ENCODE data around the gene ADGRV1. TPM values are rescaled to one million over a fixed set of nuclear protein-coding genes. Genes with fewer than 3 reads are reported as not detected.

ADGRV1 gene
- total and polyA plus RNA-seq, 12 donors, result 0.03 to 1.4 (median 0.44) TPM; not detected in 6

DNA sequence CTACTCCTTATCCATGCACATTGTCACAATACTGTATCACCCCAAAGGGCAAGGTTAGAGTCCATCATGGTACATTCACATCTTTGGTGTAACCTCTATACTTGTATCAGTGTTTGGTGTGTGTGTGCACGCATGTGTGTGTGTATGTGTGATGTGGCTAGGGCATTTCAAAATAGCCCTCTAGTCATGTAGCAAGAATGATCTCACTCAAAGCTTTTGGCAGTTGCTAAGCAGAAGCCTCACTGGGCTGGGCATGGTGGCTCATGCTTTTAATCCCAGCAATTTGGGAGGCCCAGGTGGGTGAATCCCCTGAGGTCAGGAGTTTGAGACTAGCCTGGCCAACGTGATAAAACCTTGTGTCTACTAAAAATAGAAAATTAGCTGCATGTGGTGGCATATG lies 245.3 kb downstream of the ADGRV1 start:
- TF ChIP-seq, protein P1, sequence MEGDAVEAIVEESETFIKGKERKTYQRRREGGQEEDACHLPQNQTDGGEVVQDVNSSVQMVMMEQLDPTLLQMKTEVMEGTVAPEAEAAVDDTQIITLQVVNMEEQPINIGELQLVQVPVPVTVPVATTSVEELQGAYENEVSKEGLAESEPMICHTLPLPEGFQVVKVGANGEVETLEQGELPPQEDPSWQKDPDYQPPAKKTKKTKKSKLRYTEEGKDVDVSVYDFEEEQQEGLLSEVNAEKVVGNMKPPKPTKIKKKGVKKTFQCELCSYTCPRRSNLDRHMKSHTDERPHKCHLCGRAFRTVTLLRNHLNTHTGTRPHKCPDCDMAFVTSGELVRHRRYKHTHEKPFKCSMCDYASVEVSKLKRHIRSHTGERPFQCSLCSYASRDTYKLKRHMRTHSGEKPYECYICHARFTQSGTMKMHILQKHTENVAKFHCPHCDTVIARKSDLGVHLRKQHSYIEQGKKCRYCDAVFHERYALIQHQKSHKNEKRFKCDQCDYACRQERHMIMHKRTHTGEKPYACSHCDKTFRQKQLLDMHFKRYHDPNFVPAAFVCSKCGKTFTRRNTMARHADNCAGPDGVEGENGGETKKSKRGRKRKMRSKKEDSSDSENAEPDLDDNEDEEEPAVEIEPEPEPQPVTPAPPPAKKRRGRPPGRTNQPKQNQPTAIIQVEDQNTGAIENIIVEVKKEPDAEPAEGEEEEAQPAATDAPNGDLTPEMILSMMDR (IDR thresholded peaks at IDR 0.05), result no peak
- WGBS, 2 donors, result 46 to 52% methylated on average over 2 of the region's 2 CpGs
- Histone ChIP-seq H3K36me3 (no peaks in the 10 kb centered on the region), H3K27me3 (no peaks in the 10 kb centered on the region), H3K4me3 (no peak overlapping the region), H3K27ac (no peak overlapping the region), H3K9me3 (peaks cover 0 to 18% (median 0%) of the 10 kb centered on the region in 11 donors), H3K4me1 (peaks cover 0 to 16% (median 0%) of the 10 kb centered on the region in 9 donors)
- intact Hi-C loops (cut with DNase I), result no loop called here
- ATAC-seq (peak in 4 of 8 donors; percentile 25 to 42 (median 32)), DNase-seq (no peak)

DNA sequence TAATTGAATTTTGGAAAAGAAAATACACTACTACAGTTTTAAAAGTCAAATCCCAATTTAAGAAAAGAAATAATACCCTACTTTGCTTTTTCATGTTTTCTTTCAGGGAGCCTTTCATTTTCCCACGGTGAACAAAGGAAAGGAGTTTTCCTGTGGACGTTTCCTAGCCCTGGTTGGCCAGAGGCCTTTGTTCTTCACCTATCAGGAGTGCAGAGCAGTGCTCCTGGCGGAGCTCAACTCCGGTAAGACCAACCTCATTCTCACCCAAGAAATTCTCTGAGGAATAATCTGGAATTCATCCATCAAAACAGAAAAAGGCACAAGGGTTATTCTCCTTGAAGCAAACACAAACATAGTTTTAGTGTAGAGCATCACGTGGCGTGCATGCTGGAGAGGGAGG lies 248.9 kb downstream of the ADGRV1 start:
- 43 to 50% methylated on average over 6 of the region's 6 CpGs for WGBS, 2 donors
- H3K27me3 ChIP-seq, result no peaks in the 10 kb centered on the region
- H3K36me3 ChIP-seq, result no peaks in the 10 kb centered on the region
- no peaks in the 10 kb centered on the region for H3K9me3 ChIP-seq
- DNase-seq (peak in 1 of 2 donors; percentile 32), ATAC-seq (peak in 4 of 8 donors; percentile 71 to 88 (median 80))
- peaks cover 0 to 25% (median 0%) of the 10 kb centered on the region in 9 donors for H3K4me1 ChIP-seq
- H3K27ac ChIP-seq, result peak overlapping the region in 4 of 10 donors; percentile 50 to 72 (median 62)
- intact Hi-C loops (cut with DNase I), result no loop called here
- TF ChIP-seq, protein P1 (IDR thresholded peaks at IDR 0.05), result no peak
- no peak overlapping the region for H3K4me3 ChIP-seq

DNA sequence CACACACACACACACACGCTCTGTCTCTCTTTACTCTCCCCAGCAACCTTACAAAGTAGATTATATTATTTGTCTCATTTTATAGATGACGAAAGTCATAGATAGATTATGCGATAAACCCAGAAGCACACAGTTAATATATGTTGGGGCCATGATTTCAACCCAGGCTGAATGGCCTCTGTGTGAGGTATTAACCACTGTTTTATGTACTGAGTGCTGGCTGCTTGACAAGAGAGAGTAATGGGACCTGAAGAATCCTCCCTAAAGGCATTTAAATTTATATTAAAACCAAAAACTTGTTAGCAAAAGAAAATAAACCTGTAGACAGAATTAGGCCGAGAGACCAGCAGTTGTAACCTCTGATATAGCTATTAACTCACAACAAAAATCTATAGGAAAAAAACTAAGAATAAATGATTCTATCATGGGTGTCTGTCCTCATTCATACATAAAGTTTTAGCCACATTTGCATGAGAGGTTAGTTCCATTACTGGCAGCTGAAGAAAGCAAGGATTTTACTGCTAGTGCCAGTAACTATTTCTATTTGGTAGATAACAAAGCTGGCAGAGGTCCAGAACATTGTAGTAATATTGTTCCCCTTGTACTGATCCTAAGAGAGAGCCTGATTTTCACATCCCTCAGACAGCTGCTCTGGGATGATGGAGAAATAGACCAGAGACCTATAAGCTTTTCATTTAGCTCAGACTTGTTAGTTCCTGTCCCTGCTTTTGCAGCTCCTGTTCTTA lies 250.9 kb downstream of the ADGRV1 start:
- Histone ChIP-seq H3K27ac (no peak overlapping the region), H3K4me3 (no peak overlapping the region), H3K9me3 (no peaks in the 10 kb centered on the region), H3K36me3 (no peaks in the 10 kb centered on the region), H3K4me1 (peaks cover 0 to 25% (median 0%) of the 10 kb centered on the region in 9 donors), H3K27me3 (no peaks in the 10 kb centered on the region)
- ATAC-seq (peak in 6 of 8 donors; percentile 42 to 62 (median 54)), DNase-seq (peak in 1 of 2 donors; percentile 45)
- WGBS, 2 donors, result 84 to 87% methylated on average over 4 of the region's 4 CpGs
- intact Hi-C loops (cut with DNase I), result no loop called here
- TF ChIP-seq, protein P1 (IDR thresholded peaks at IDR 0.05), result no peak

DNA sequence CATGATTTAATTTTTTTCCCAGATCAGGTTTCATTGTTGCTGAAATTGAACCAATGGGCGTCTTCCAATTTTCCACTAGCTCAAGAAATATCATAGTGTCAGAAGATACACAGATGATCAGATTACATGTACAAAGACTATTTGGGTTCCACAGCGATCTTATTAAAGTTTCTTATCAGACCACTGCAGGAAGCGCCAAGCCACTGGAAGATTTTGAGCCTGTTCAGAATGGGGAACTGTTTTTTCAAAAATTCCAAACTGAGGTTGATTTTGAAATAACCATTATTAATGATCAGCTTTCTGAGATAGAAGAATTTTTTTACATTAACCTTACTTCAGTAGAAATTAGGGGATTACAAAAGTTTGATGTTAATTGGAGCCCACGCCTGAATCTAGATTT lies 251.6 kb downstream of the ADGRV1 start:
- Histone ChIP-seq H3K27ac (no peak overlapping the region), H3K4me1 (peaks cover 0 to 25% (median 0%) of the 10 kb centered on the region in 9 donors), H3K27me3 (no peaks in the 10 kb centered on the region), H3K36me3 (no peaks in the 10 kb centered on the region), H3K9me3 (no peaks in the 10 kb centered on the region), H3K4me3 (no peak overlapping the region)
- WGBS, 2 donors, result 76 to 85% methylated on average over 4 of the region's 4 CpGs
- TF ChIP-seq, protein P1 (IDR thresholded peaks at IDR 0.05), result no peak
- ATAC-seq (no peak), DNase-seq (no peak)
- intact Hi-C loops (cut with DNase I), result no loop called here

Measured in heart right ventricle (tissue), 16 donors.